Central memory CD8-positive, alpha-beta T cell (primary cell): ENCODE measurements around the gene ZNF618.

Experiments used
- ATAC-seq: fragments of 150-1000 bp; cut with Tn5 transposase; replicated peaks from 2 replicates; pipeline ENCODE4 v1.10.0; 2022; ENCODE audit warnings: mild to moderate bottlenecking, moderate FRiP score, moderate number of reproducible peaks; ENCODE audit not compliant: poor library complexity, severe bottlenecking; ENCODE audit errors: extremely low read depth
- DNase-seq, 2 donors: peaks; one replicate each; pipeline ENCODE4 v3.0.0; 2021; ENCODE audit warnings: low spot score in 2 of 2
- H3K27ac Mint-ChIP-seq: one replicate; pipeline ENCODE4 v1.8.0; 2022; ENCODE audit warnings: low read depth, mild to moderate bottlenecking, moderate library complexity, mixed read lengths
- H3K27me3 Mint-ChIP-seq: one replicate; pipeline ENCODE4 v1.8.0; 2022; ENCODE audit warnings: mixed read lengths
- H3K36me3 Mint-ChIP-seq: one replicate; pipeline ENCODE4 v1.8.0; 2022; ENCODE audit warnings: mild to moderate bottlenecking, moderate library complexity, mixed read lengths; ENCODE audit not compliant: insufficient read depth
- H3K4me1 Mint-ChIP-seq: one replicate; pipeline ENCODE4 v1.8.0; 2022; ENCODE audit warnings: mixed read lengths
- H3K4me3 Mint-ChIP-seq: one replicate; pipeline ENCODE4 v1.8.0; 2022; ENCODE audit warnings: mild to moderate bottlenecking, moderate library complexity, mixed read lengths
- H3K9me3 Mint-ChIP-seq: one replicate; pipeline ENCODE4 v1.8.0; 2022; ENCODE audit warnings: mixed read lengths

The ZNF618 gene

GRCh38 chr9:114007991-114008666 lies 132.0 kb downstream of the ZNF618 start:
- no peak overlapping the region for H3K4me3 Mint-ChIP-seq
- peak; percentile 2 to 9 for DNase-seq

GRCh38 chr9:114008667-114009410 lies 132.7 kb downstream of the ZNF618 start:
- peak; percentile 1 to 9 for DNase-seq
- no peaks in the 10 kb centered on the region for H3K9me3 Mint-ChIP-seq
- H3K27me3 Mint-ChIP-seq, result peaks cover 14% of the 10 kb centered on the region
- no peak overlapping the region for H3K4me3 Mint-ChIP-seq
- H3K36me3 Mint-ChIP-seq, result no peaks in the 10 kb centered on the region
- no peaks in the 10 kb centered on the region for H3K4me1 Mint-ChIP-seq
- no peak overlapping the region for H3K27ac Mint-ChIP-seq
- no peak for ATAC-seq

More at GRCh38 chr9:114007991-114008666, 132.0 kb downstream of the ZNF618 start:
- ATAC-seq, result no peak
- Mint-ChIP-seq H3K27me3 (peaks cover 14% of the 10 kb centered on the region), H3K4me1 (no peaks in the 10 kb centered on the region), H3K27ac (no peak overlapping the region), H3K9me3 (no peaks in the 10 kb centered on the region), H3K36me3 (no peaks in the 10 kb centered on the region)

DNA sequence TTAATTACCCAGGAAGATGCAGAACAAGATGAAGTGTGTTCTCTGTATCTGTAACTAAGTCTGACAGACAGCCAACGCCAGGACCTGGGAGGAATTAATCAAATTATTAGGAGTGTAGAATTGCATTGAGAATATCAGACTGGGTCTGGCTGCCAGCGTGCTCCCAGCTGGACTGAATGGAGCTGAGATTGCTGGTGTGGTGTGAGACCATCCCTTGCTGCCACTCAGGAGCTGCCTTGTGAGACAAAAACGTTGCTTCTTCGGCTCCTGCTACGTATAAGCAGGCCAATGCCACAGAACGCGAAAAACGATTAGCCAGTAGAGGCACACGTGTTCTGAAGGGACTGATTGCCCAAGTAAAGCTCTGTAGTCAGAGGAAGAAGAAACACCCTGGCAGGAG lies 135.2 kb downstream of the ZNF618 start:
- H3K4me1 Mint-ChIP-seq, result no peaks in the 10 kb centered on the region
- no peak overlapping the region for H3K27ac Mint-ChIP-seq
- H3K9me3 Mint-ChIP-seq, result no peaks in the 10 kb centered on the region
- DNase-seq (no peak), ATAC-seq (no peak)
- no peaks in the 10 kb centered on the region for H3K36me3 Mint-ChIP-seq
- H3K4me3 Mint-ChIP-seq, result no peak overlapping the region
- H3K27me3 Mint-ChIP-seq, result peaks cover 8% of the 10 kb centered on the region

- no peaks in the 10 kb centered on the region for H3K9me3 Mint-ChIP-seq
- H3K4me1 Mint-ChIP-seq, result no peaks in the 10 kb centered on the region
- no peak for DNase-seq
- H3K27ac Mint-ChIP-seq, result no peak overlapping the region
- peaks cover 8% of the 10 kb centered on the region for H3K27me3 Mint-ChIP-seq
- H3K4me3 Mint-ChIP-seq, result no peak overlapping the region
- no peaks in the 10 kb centered on the region for H3K36me3 Mint-ChIP-seq
- ATAC-seq, result no peak
These were observed 136.0 kb downstream of the ZNF618 start for GRCh38 chr9:114012126-114012525.

- H3K4me1 Mint-ChIP-seq, result no peaks in the 10 kb centered on the region
- H3K9me3 Mint-ChIP-seq, result no peaks in the 10 kb centered on the region
- H3K4me3 Mint-ChIP-seq, result no peak overlapping the region
- ATAC-seq (no peak), DNase-seq (no peak)
- H3K36me3 Mint-ChIP-seq, result no peaks in the 10 kb centered on the region
- no peak overlapping the region for H3K27ac Mint-ChIP-seq
- peaks cover 4% of the 10 kb centered on the region for H3K27me3 Mint-ChIP-seq
These were observed 137.9 kb downstream of the ZNF618 start for GRCh38 chr9:114014044-114014443.

DNA sequence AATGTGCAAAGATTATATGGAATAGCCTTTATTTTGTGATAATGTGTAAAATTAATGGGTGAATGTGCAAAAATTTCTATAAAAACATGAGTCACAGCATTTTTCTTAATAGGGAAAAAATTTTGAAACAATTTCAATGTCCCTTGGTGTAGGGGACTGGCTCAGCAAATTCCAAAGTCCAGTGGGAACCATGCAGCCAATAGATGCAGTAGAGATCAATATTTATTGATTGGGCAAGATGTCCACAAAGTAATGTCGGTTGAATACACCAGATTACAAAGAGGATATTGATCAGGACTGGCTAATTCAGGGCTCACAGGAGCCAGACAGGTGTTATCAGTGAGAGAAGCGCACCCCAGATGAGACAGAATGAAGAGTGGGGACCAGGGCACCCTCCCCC lies 139.5 kb downstream of the ZNF618 start:
- Mint-ChIP-seq H3K4me3 (no peak overlapping the region), H3K27ac (no peak overlapping the region), H3K36me3 (no peaks in the 10 kb centered on the region), H3K27me3 (no peaks in the 10 kb centered on the region), H3K9me3 (no peaks in the 10 kb centered on the region), H3K4me1 (no peaks in the 10 kb centered on the region)
- ATAC-seq, result no peak
- no peak for DNase-seq

DNA sequence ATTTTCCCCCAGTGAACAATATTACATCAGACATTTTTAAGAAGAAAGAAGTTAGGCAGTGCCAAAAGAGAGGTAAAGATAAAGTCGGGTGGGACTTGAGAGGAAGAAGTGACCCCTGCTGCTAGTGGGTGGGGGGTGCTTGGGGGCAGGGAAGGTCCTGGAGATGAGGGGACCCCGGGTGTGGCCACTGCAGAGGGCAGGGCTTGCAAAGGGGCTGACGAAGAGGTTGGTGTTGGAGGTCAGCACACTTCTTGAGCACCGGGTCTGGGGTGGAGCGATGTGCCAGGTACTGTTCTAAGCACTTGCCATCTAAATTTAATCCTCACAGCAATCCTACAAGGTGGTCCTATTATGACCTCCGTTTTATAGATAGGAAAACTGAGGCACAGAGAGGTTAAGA lies 140.0 kb downstream of the ZNF618 start:
- Mint-ChIP-seq H3K27me3 (no peaks in the 10 kb centered on the region), H3K27ac (no peak overlapping the region), H3K4me1 (no peaks in the 10 kb centered on the region), H3K4me3 (no peak overlapping the region), H3K9me3 (no peaks in the 10 kb centered on the region), H3K36me3 (no peaks in the 10 kb centered on the region)
- ATAC-seq (no peak), DNase-seq (no peak)

- Mint-ChIP-seq H3K9me3 (no peaks in the 10 kb centered on the region), H3K36me3 (no peaks in the 10 kb centered on the region), H3K27ac (no peak overlapping the region), H3K4me3 (no peak overlapping the region), H3K27me3 (no peaks in the 10 kb centered on the region), H3K4me1 (no peaks in the 10 kb centered on the region)
- no peak for ATAC-seq
- peak; percentile 8 to 9 for DNase-seq
These were observed 140.7 kb downstream of the ZNF618 start for GRCh38 chr9:114016629-114017423.

DNA sequence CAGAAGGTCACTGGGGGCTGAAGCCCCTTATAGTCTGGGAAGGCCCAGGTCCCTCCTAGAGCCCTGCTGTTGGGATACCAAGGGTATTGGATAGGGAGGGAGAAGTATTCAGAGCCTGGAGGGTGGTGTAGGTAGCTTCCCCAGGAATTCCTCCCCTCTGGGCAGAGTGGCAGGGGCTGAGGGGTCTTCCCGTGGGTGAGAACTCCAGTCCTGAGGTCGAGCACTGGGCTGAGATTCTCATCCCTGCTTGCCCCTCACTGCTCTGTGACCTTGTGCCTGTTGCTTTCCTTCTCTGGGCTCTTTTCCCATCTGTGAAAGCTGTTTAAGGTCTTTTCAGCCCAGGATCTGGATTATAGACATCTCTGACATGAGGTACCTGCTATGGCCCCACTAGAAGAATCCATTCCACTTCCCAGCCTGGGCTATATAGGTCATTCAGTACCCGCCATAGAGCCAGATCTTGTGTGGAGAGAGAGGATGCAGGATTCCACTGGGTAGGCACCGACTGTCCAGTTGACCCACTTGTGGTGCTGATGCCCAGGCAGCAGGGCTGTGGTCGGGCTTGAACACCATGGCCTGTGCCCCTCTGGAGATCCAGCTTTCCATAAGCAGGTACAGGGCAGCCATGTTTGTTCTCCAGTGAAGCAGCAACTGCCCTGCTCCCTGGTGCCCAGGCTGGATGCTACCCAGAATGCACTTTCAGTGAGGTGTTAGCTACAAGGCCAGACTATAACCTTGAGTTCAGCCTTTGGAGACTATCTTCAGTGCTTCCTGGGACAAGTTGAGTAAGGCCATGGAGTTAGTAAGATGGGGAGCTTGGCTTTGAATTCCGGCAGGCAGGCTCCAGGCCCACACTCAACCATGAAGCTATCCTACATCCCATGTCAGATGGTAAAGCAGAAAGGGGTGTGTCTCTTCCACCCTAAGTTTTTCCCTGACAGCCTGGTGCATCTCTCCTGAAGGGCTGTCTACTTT lies 141.9 kb downstream of the ZNF618 start:
- H3K9me3 Mint-ChIP-seq, result peaks cover 4% of the 10 kb centered on the region
- no peaks in the 10 kb centered on the region for H3K27me3 Mint-ChIP-seq
- no peaks in the 10 kb centered on the region for H3K4me1 Mint-ChIP-seq
- no peak overlapping the region for H3K27ac Mint-ChIP-seq
- H3K36me3 Mint-ChIP-seq, result no peaks in the 10 kb centered on the region
- H3K4me3 Mint-ChIP-seq, result no peak overlapping the region
- ATAC-seq (no peak), DNase-seq (peak in 1 of 2 donors; percentile 5)

- Mint-ChIP-seq H3K27me3 (peaks cover 29% of the 10 kb centered on the region), H3K27ac (no peak overlapping the region), H3K4me3 (no peak overlapping the region), H3K4me1 (no peaks in the 10 kb centered on the region), H3K36me3 (peaks cover 2% of the 10 kb centered on the region), H3K9me3 (peaks cover 16% of the 10 kb centered on the region)
- ATAC-seq, result no peak
- DNase-seq, result no peak
These were observed 145.5 kb downstream of the ZNF618 start for GRCh38 chr9:114021578-114021977.

GRCh38 chr9:114023961-114024360 lies 147.9 kb downstream of the ZNF618 start:
- H3K36me3 Mint-ChIP-seq, result peaks cover 4% of the 10 kb centered on the region
- peaks cover 16% of the 10 kb centered on the region for H3K9me3 Mint-ChIP-seq
- H3K27me3 Mint-ChIP-seq, result peaks cover 29% of the 10 kb centered on the region
- H3K27ac Mint-ChIP-seq, result no peak overlapping the region
- DNase-seq (no peak), ATAC-seq (no peak)
- H3K4me3 Mint-ChIP-seq, result no peak overlapping the region
- H3K4me1 Mint-ChIP-seq, result no peaks in the 10 kb centered on the region

- H3K36me3 Mint-ChIP-seq, result peaks cover 4% of the 10 kb centered on the region
- no peak overlapping the region for H3K27ac Mint-ChIP-seq
These were observed 149.2 kb downstream of the ZNF618 start for GRCh38 chr9:114025196-114025753.

More at GRCh38 chr9:114025196-114025753, 149.2 kb downstream of the ZNF618 start:
- Mint-ChIP-seq H3K4me3 (no peak overlapping the region), H3K4me1 (no peaks in the 10 kb centered on the region), H3K27me3 (peaks cover 29% of the 10 kb centered on the region), H3K9me3 (peaks cover 16% of the 10 kb centered on the region)
- ATAC-seq (no peak), DNase-seq (no peak)
